ENCODE measurements around the gene COG4.

DNA sequence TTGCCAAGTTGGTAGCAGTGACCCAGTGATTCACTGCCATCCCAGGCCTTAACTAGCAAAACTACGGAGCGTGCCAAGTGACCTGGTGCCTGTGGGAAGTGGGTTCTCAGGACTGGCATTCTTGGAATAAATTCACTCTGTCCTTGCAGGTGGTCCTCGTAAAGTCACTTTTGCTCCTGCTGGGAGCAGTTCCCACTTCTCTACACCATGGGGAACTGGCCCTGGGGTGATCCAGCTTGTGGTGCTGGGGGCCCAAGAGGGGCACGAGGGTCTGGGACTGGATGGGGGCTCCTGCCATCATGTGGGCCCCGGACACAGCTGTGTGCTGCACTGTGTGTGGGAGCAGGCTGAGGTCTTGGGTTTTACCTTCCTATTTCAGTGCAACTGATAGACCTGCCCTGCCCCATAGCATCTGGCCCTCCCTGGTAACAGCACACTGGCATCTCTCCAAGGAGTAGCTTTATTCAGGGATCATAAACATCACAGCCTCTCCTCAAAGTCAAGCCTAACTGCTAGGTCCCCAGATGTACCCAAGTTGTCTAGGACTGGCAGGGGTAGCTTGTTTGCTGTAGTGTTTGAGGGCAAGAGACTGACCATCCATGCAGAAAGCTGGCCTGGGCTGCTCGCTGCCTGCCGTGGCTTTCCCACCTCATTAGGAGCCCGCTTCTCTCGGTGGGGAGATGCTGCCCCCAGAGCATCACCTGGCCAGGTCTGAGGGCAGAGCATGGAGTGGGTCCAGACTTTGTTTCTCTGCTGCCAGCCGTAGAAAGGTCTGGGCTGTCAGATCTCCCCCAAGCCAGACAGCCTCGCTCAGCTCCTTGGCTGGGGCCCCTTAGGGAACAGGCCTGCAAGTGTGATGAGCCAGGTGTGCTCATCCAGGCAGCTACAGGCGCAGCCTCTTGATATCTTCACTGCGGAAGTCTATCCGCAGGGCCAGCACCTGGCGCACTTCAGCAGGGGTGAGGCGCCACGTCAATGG lies 42.9 kb downstream of the COG4 start:
- TF ChIP-seq, protein P1, sequence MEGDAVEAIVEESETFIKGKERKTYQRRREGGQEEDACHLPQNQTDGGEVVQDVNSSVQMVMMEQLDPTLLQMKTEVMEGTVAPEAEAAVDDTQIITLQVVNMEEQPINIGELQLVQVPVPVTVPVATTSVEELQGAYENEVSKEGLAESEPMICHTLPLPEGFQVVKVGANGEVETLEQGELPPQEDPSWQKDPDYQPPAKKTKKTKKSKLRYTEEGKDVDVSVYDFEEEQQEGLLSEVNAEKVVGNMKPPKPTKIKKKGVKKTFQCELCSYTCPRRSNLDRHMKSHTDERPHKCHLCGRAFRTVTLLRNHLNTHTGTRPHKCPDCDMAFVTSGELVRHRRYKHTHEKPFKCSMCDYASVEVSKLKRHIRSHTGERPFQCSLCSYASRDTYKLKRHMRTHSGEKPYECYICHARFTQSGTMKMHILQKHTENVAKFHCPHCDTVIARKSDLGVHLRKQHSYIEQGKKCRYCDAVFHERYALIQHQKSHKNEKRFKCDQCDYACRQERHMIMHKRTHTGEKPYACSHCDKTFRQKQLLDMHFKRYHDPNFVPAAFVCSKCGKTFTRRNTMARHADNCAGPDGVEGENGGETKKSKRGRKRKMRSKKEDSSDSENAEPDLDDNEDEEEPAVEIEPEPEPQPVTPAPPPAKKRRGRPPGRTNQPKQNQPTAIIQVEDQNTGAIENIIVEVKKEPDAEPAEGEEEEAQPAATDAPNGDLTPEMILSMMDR (IDR thresholded peaks at IDR 0.05): no peak
- no peak for TF ChIP-seq POLR2A (IDR thresholded peaks at IDR 0.05)

Measured in body of pancreas (tissue), 4 donors.